Mesenchymal stem cell (in vitro differentiated cells and primary cell): ENCODE measurements around the gene S100A4.

Experiments used
- DNase-seq: peaks from one replicate; pipeline ENCODE4 v3.0.0-alpha.2; 2013
- H2AFZ ChIP-seq: one replicate; pipeline ENCODE4 v1.6.1; 2013; ENCODE audit warnings: low read depth, mild to moderate bottlenecking, control low read depth, inconsistent platforms, low read length, moderate library complexity
- H2AK5ac ChIP-seq: 2 replicates; pipeline ENCODE4 v1.6.1; 2013; ENCODE audit warnings: low read length, moderate library complexity, mild to moderate bottlenecking, inconsistent platforms; ENCODE audit not compliant: severe bottlenecking
- H2BK120ac ChIP-seq: one replicate; pipeline ENCODE4 v1.6.1; 2013; ENCODE audit warnings: low read depth, mild to moderate bottlenecking, inconsistent platforms, low read length, moderate library complexity
- H2BK12ac ChIP-seq, 2 experiments: one replicate each; pipeline ENCODE4 v1.6.1; 2013; ENCODE audit warnings: inconsistent platforms in 2 of 2, low read length in 2 of 2, mild to moderate bottlenecking in 2 of 2, moderate library complexity in 2 of 2, control low read depth in 1 of 2
- H2BK15ac ChIP-seq: one replicate; pipeline ENCODE4 v1.6.1; 2013; ENCODE audit warnings: mild to moderate bottlenecking, low read depth, inconsistent platforms; ENCODE audit not compliant: poor library complexity, severe bottlenecking
- H2BK5ac ChIP-seq: 2 replicates; pipeline ENCODE4 v1.6.1; 2013; ENCODE audit warnings: low read depth, mild to moderate bottlenecking, low read length, control low read depth, inconsistent platforms; ENCODE audit not compliant: poor library complexity, severe bottlenecking
- H3K14ac ChIP-seq, 2 experiments: one replicate each; pipeline ENCODE4 v1.6.1; 2013; ENCODE audit warnings: inconsistent platforms in 2 of 2, low read length in 2 of 2, control low read depth in 1 of 2, mild to moderate bottlenecking in 1 of 2, moderate library complexity in 1 of 2
- H3K18ac ChIP-seq, 2 experiments: one replicate each; pipeline ENCODE4 v1.6.1; 2013; ENCODE audit warnings: inconsistent platforms in 2 of 2, low read length in 2 of 2, control low read depth in 1 of 2, low read depth in 1 of 2, mild to moderate bottlenecking in 1 of 2
- H3K23ac ChIP-seq, 2 experiments: one replicate each; pipeline ENCODE4 v1.6.1; 2013; ENCODE audit warnings: inconsistent platforms in 2 of 2, low read length in 2 of 2, mild to moderate bottlenecking in 2 of 2, moderate library complexity in 2 of 2, control low read depth in 1 of 2
- H3K27ac ChIP-seq: 2 replicates; pipeline ENCODE4 v1.5.1; 2013; ENCODE audit warnings: mild to moderate bottlenecking, moderate library complexity, low read length, control low read depth, inconsistent platforms; ENCODE audit not compliant: poor library complexity, severe bottlenecking
- H3K27me3 ChIP-seq, 2 experiments: 2 replicates each; pipeline versions ENCODE4 v1.6.1 to v1.7.0; 2013; ENCODE audit warnings: low read length in 2 of 2, mild to moderate bottlenecking in 2 of 2, moderate library complexity in 2 of 2, control low read depth in 1 of 2, inconsistent platforms in 1 of 2; ENCODE audit not compliant: control insufficient read depth in 1 of 2, insufficient read depth in 1 of 2
- H3K36me3 ChIP-seq, 2 experiments: 2 replicates each; pipeline versions ENCODE4 v1.6.1 to v1.7.0; 2013; ENCODE audit warnings: low read length in 2 of 2, control low read depth in 1 of 2, inconsistent platforms in 1 of 2, low read depth in 1 of 2, mild to moderate bottlenecking in 1 of 2; ENCODE audit not compliant: insufficient read depth in 2 of 2, control insufficient read depth in 1 of 2
- H3K4ac ChIP-seq, 2 experiments: one replicate each; pipeline ENCODE4 v1.6.1; 2013; ENCODE audit warnings: inconsistent platforms in 2 of 2, low read length in 2 of 2, mild to moderate bottlenecking in 2 of 2, moderate library complexity in 2 of 2, control low read depth in 1 of 2, low read depth in 1 of 2
- H3K4me1 ChIP-seq: 2 replicates; pipeline ENCODE4 v1.6.1; 2013; ENCODE audit warnings: low read depth, low read length, control low read depth; ENCODE audit not compliant: control insufficient read depth, insufficient read depth
- H3K4me2 ChIP-seq: 2 replicates; pipeline ENCODE4 v1.6.1; 2013; ENCODE audit warnings: low read length, mild to moderate bottlenecking, inconsistent platforms; ENCODE audit not compliant: poor library complexity, severe bottlenecking
- H3K4me3 ChIP-seq, 2 experiments: 2 replicates each; pipeline versions ENCODE4 v1.5.1 to v1.7.0; 2013; ENCODE audit warnings: low read length in 2 of 2, mild to moderate bottlenecking in 2 of 2, control low read depth in 1 of 2, low read depth in 1 of 2; ENCODE audit not compliant: insufficient read depth in 1 of 2
- H3K79me1 ChIP-seq: replicated peaks from 2 replicates; pipeline ENCODE4 v1.6.1; 2013; ENCODE audit warnings: mild to moderate bottlenecking, control low read depth, low read length, inconsistent platforms; ENCODE audit not compliant: poor library complexity, severe bottlenecking
- H3K9ac ChIP-seq: 2 replicates; pipeline ENCODE4 v1.7.0; 2013; ENCODE audit warnings: mild to moderate bottlenecking, low read length, moderate library complexity
- H3K9me3 ChIP-seq: 2 replicates; pipeline ENCODE4 v1.7.0; 2013; ENCODE audit warnings: mild to moderate bottlenecking, low read length; ENCODE audit not compliant: control insufficient read depth
- H4K8ac ChIP-seq: one replicate; pipeline ENCODE4 v1.6.1; 2013; ENCODE audit warnings: inconsistent platforms, mild to moderate bottlenecking, low read length, moderate library complexity
- H4K91ac ChIP-seq: one replicate; pipeline ENCODE4 v1.6.1; 2013; ENCODE audit warnings: mild to moderate bottlenecking, low read length, inconsistent platforms
- WGBS: methylation state at CpG from one replicate; pipeline ENCODE4 v1.1.7; 2013; ENCODE audit warnings: mixed read lengths; 5-methylcytosine and 5-hydroxymethylcytosine counted together

S100A4 gene

GRCh38 chr1:153566414-153567371 lies 21.1 kb upstream of the S100A4 start:
- Histone ChIP-seq H3K36me3 (no peaks in the 10 kb centered on the region), H3K27ac (peak overlapping the region; percentile 98), H3K9me3 (no peaks in the 10 kb centered on the region), H2BK5ac (peak overlapping the region; percentile 99), H3K14ac (peak overlapping the region in 1 of 2 experiments; percentile 89), H3K4me3 (peak overlapping the region in 1 of 2 experiments; percentile 58), H3K4me1 (peaks cover 45% of the 10 kb centered on the region), H2AK5ac (peak overlapping the region; percentile 99), H3K27me3 (no peaks in the 10 kb centered on the region), H3K18ac (peak overlapping the region; percentile 91 to 99), H2BK12ac (peak overlapping the region; percentile 94 to 100), H4K91ac (peak overlapping the region; percentile 98), H3K9ac (peak overlapping the region; percentile 89), H2AFZ (no peak overlapping the region), H4K8ac (peak overlapping the region; percentile 90), H2BK15ac (peak overlapping the region; percentile 45), H3K79me1 (peaks cover 11% of the 10 kb centered on the region), H3K4me2 (no peak overlapping the region), H3K23ac (peak overlapping the region in 1 of 2 experiments; percentile 46), H3K4ac (peak overlapping the region; percentile 96 to 100), H2BK120ac (peak overlapping the region; percentile 99)
- peak; percentile 98 for DNase-seq
- whole genome bisulfite sequencing = 24% methylated on average over 16 of the region's 16 CpGs

- Histone ChIP-seq H3K18ac (peak within 1 kb of the TSS; percentile 91 to 99), H2BK15ac (peak within 1 kb of the TSS; percentile 92), H4K8ac (peak within 1 kb of the TSS; percentile 100), H4K91ac (peak within 1 kb of the TSS; percentile 100), H3K4me3 (peak within 1 kb of the TSS in 1 of 2 experiments; percentile 58), H2BK5ac (peak within 1 kb of the TSS; percentile 99), H3K27ac (peak within 1 kb of the TSS; percentile 98), H2BK12ac (peak within 1 kb of the TSS; percentile 100), H3K36me3 (peaks cover 0 to 3% of the 10 kb centered on the region in 2 experiments), H3K14ac (peak within 1 kb of the TSS in 1 of 2 experiments; percentile 89), H2BK120ac (peak within 1 kb of the TSS; percentile 99), H2AFZ (no peak within 1 kb of the TSS), H3K9me3 (no peaks in the 10 kb centered on the region), H3K4ac (peak within 1 kb of the TSS; percentile 96 to 100), H3K23ac (peak within 1 kb of the TSS in 1 of 2 experiments; percentile 46), H3K9ac (peak within 1 kb of the TSS; percentile 89), H3K79me1 (peaks cover 11% of the 10 kb centered on the region), H3K4me2 (no peak within 1 kb of the TSS), H3K27me3 (no peaks in the 10 kb centered on the region), H2AK5ac (peak within 1 kb of the TSS; percentile 99), H3K4me1 (peaks cover 48% of the 10 kb centered on the region)
- 10% methylated on average over 8 of the region's 8 CpGs for WGBS
- DNase-seq = peak; percentile 97
Observed at GRCh38 chr1:153565529-153566374, 20.1 kb upstream of the S100A4 start, which contains the start of gene S100A2. Gene S100A2, minus strand, starts transcription at chr1:153565844. Its CDS starts 1,967 bp downstream, at chr1:153563877.

- H3K9me3 ChIP-seq = no peaks in the 10 kb centered on the region
- H3K27ac ChIP-seq = peak overlapping the region; percentile 85
- peak overlapping the region; percentile 20 to 75 for H2BK12ac ChIP-seq
- peak overlapping the region; percentile 40 for H2AK5ac ChIP-seq
- peak overlapping the region; percentile 88 for H4K91ac ChIP-seq
- peak overlapping the region in 1 of 2 experiments; percentile 73 for H3K14ac ChIP-seq
- WGBS = 88% methylated on average over 7 of the region's 7 CpGs
- H3K36me3 ChIP-seq = peaks cover 0 to 3% of the 10 kb centered on the region in 2 experiments
- no peak overlapping the region for H2AFZ ChIP-seq
- no peak for DNase-seq
- no peak overlapping the region for H3K4me2 ChIP-seq
- no peak overlapping the region for H2BK5ac ChIP-seq
- peaks cover 47% of the 10 kb centered on the region for H3K4me1 ChIP-seq
- H2BK120ac ChIP-seq = peak overlapping the region; percentile 23
- no peaks in the 10 kb centered on the region for H3K27me3 ChIP-seq
- H3K9ac ChIP-seq = peak overlapping the region; percentile 22
- H4K8ac ChIP-seq = peak overlapping the region; percentile 29
- H3K23ac ChIP-seq = no peak overlapping the region
- H3K4me3 ChIP-seq = no peak overlapping the region
- peaks cover 11% of the 10 kb centered on the region for H3K79me1 ChIP-seq
- H3K4ac ChIP-seq = peak overlapping the region; percentile 66 to 74
- peak overlapping the region; percentile 57 to 71 for H3K18ac ChIP-seq
- H2BK15ac ChIP-seq = peak overlapping the region; percentile 89
Observed at GRCh38 chr1:153563991-153564390, 18.4 kb upstream of the S100A4 start.
